IPS-15b (cell line): ENCODE data around the gene MUC2.

Experiments
- H3K27me3 ChIP-seq: one replicate; pipeline ENCODE4 v1.6.1; 2013; ENCODE audit warnings: low read length; ENCODE audit not compliant: control insufficient read depth, insufficient read depth
- H3K36me3 ChIP-seq: one replicate; pipeline ENCODE4 v1.6.1; 2013; ENCODE audit warnings: low read length; ENCODE audit not compliant: control insufficient read depth, insufficient read depth
- H3K4me1 ChIP-seq: one replicate; pipeline ENCODE4 v1.6.1; 2013; ENCODE audit warnings: mild to moderate bottlenecking, low read length; ENCODE audit not compliant: control insufficient read depth, insufficient read depth
- H3K4me3 ChIP-seq: one replicate; pipeline ENCODE4 v1.5.1; 2013; ENCODE audit warnings: low read depth, low read length
- H3K9ac ChIP-seq: one replicate; pipeline ENCODE4 v1.6.1; 2013; ENCODE audit warnings: low read depth, mild to moderate bottlenecking, low read length
- H3K9me3 ChIP-seq: one replicate; pipeline ENCODE4 v1.6.1; 2013; ENCODE audit warnings: mild to moderate bottlenecking, low read length; ENCODE audit not compliant: control insufficient read depth, insufficient read depth

The MUC2 gene

GRCh38 chr11:1031121-1031899 lies 43.4 kb upstream of the MUC2 start:
- no peak overlapping the region for H3K4me3 ChIP-seq
- no peaks in the 10 kb centered on the region for H3K27me3 ChIP-seq

GRCh38 chr11:1032310-1032891 lies 42.3 kb upstream of the MUC2 start:
- no peaks in the 10 kb centered on the region for H3K36me3 ChIP-seq
- H3K9me3 ChIP-seq: no peaks in the 10 kb centered on the region
- H3K4me3 ChIP-seq: no peak overlapping the region
- no peaks in the 10 kb centered on the region for H3K27me3 ChIP-seq
- H3K4me1 ChIP-seq: no peaks in the 10 kb centered on the region
- H3K9ac ChIP-seq: no peak overlapping the region

More at GRCh38 chr11:1031121-1031899, 43.4 kb upstream of the MUC2 start:
- Histone ChIP-seq H3K9me3 (no peaks in the 10 kb centered on the region), H3K4me1 (no peaks in the 10 kb centered on the region), H3K36me3 (peaks cover 2% of the 10 kb centered on the region), H3K9ac (no peak overlapping the region)

- H3K4me1 ChIP-seq: no peaks in the 10 kb centered on the region
- no peak overlapping the region for H3K9ac ChIP-seq
- H3K27me3 ChIP-seq: no peaks in the 10 kb centered on the region
- no peaks in the 10 kb centered on the region for H3K36me3 ChIP-seq
- no peaks in the 10 kb centered on the region for H3K9me3 ChIP-seq
- no peak overlapping the region for H3K4me3 ChIP-seq
Observed at GRCh38 chr11:1033016-1033798, 41.5 kb upstream of the MUC2 start.

GRCh38 chr11:1034001-1034400 lies 40.7 kb upstream of the MUC2 start:
- Histone ChIP-seq H3K4me1 (no peaks in the 10 kb centered on the region), H3K4me3 (no peak overlapping the region), H3K36me3 (no peaks in the 10 kb centered on the region), H3K9me3 (no peaks in the 10 kb centered on the region), H3K27me3 (no peaks in the 10 kb centered on the region), H3K9ac (no peak overlapping the region)

GRCh38 chr11:1034456-1035295 lies 40.0 kb upstream of the MUC2 start:
- Histone ChIP-seq H3K4me1 (no peaks in the 10 kb centered on the region), H3K9ac (no peak overlapping the region), H3K4me3 (no peak overlapping the region), H3K36me3 (no peaks in the 10 kb centered on the region), H3K27me3 (no peaks in the 10 kb centered on the region), H3K9me3 (no peaks in the 10 kb centered on the region)

- no peaks in the 10 kb centered on the region for H3K9me3 ChIP-seq
- H3K36me3 ChIP-seq: no peaks in the 10 kb centered on the region
- no peaks in the 10 kb centered on the region for H3K4me1 ChIP-seq
- H3K9ac ChIP-seq: no peak overlapping the region
- no peaks in the 10 kb centered on the region for H3K27me3 ChIP-seq
- no peak overlapping the region for H3K4me3 ChIP-seq
Observed at GRCh38 chr11:1035577-1036283, 38.9 kb upstream of the MUC2 start.

GRCh38 chr11:1036303-1036923 lies 38.3 kb upstream of the MUC2 start, which contains the start of gene MUC6:
Gene MUC6, minus strand, starts transcription at chr11:1036718. Its CDS starts 63 bp downstream, at chr11:1036655.
- Histone ChIP-seq H3K9me3 (no peaks in the 10 kb centered on the region), H3K27me3 (no peaks in the 10 kb centered on the region), H3K36me3 (no peaks in the 10 kb centered on the region), H3K9ac (no peak within 1 kb of the TSS), H3K4me1 (no peaks in the 10 kb centered on the region), H3K4me3 (no peak within 1 kb of the TSS)

- Histone ChIP-seq H3K4me3 (no peak overlapping the region), H3K9ac (no peak overlapping the region), H3K36me3 (no peaks in the 10 kb centered on the region), H3K9me3 (no peaks in the 10 kb centered on the region), H3K27me3 (no peaks in the 10 kb centered on the region), H3K4me1 (no peaks in the 10 kb centered on the region)
Observed at GRCh38 chr11:1036931-1037330, 37.7 kb upstream of the MUC2 start.

GRCh38 chr11:1037506-1038055 lies 37.1 kb upstream of the MUC2 start:
- Histone ChIP-seq H3K36me3 (no peaks in the 10 kb centered on the region), H3K9me3 (no peaks in the 10 kb centered on the region), H3K4me3 (no peak overlapping the region), H3K9ac (no peak overlapping the region), H3K27me3 (no peaks in the 10 kb centered on the region), H3K4me1 (no peaks in the 10 kb centered on the region)

- Histone ChIP-seq H3K27me3 (no peaks in the 10 kb centered on the region), H3K4me3 (no peak overlapping the region), H3K9me3 (no peaks in the 10 kb centered on the region), H3K4me1 (no peaks in the 10 kb centered on the region), H3K36me3 (no peaks in the 10 kb centered on the region), H3K9ac (no peak overlapping the region)
Observed at GRCh38 chr11:1038361-1038760, 36.3 kb upstream of the MUC2 start.
